Measurements from ENCODE around the gene ATF6. TPM values are rescaled to one million over a fixed set of nuclear protein-coding genes. Genes with fewer than 3 reads are reported as not detected.
A peak's percentile ranks its signal among the peaks of the same experiment; 100 is the strongest.

The ATF6 gene, protein sequence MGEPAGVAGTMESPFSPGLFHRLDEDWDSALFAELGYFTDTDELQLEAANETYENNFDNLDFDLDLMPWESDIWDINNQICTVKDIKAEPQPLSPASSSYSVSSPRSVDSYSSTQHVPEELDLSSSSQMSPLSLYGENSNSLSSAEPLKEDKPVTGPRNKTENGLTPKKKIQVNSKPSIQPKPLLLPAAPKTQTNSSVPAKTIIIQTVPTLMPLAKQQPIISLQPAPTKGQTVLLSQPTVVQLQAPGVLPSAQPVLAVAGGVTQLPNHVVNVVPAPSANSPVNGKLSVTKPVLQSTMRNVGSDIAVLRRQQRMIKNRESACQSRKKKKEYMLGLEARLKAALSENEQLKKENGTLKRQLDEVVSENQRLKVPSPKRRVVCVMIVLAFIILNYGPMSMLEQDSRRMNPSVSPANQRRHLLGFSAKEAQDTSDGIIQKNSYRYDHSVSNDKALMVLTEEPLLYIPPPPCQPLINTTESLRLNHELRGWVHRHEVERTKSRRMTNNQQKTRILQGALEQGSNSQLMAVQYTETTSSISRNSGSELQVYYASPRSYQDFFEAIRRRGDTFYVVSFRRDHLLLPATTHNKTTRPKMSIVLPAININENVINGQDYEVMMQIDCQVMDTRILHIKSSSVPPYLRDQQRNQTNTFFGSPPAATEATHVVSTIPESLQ
- total RNA-seq (2014; rRNA removed; shearing (Covaris generic)) (8.5 and 10.2 TPM in 2 replicates), total RNA-seq (2022) (12.9 and 13.9 TPM in 2 replicates), Bru-seq, nascent RNA (percentile 80 among the genes with signal in this experiment), BruChase-seq, experiment 1, labeled RNA remaining after a 6-hour chase (percentile 62 among the genes with signal in this experiment), BruChase-seq, experiment 2, labeled RNA remaining after a 2-hour chase (percentile 69 among the genes with signal in this experiment)
- long read RNA-seq, full-length matches to known transcripts: 17 of 30 reads
- long read RNA-seq, partial matches to known transcripts: 2 of 30 reads
- long read RNA-seq, other reads (novel, unspliced or antisense): 11 of 30 reads

DNA sequence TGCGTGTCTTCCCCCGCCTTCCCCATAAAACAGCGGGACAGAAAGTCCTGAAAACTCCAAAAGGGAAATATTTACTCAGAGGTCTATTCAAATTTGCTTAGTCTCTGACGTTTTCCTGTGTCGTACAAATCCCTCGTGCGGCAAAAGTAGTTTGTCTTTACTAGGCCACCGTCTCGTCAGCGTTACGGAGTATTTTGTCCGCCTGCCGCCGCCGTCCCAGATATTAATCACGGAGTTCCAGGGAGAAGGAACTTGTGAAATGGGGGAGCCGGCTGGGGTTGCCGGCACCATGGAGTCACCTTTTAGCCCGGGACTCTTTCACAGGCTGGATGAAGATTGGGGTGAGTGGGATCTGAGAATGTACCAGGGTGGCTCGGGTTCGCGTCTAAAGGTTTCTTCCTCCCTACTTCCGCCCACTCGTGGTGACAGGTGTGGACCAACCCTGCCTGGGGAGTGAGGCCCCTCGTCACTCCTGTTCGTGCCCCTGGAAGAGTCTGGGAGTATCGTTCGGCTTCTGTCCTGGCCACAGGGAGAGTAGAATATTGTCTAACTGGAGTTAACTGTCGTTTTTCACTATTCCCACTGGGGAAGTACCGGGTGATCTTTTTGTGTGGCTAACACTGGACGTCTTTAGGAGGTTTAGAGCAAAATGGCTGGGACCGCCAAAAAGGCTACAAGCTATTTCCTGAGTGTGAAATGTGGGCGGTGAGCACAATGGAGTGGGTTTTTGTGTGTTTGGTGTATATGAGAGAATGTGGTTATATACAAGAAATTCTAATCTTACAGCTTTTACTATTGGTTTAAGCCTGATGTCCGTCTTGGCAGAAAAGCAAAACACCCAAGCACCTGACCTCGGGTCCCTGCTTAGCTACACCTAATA, at the start of gene ATF6:
Gene ATF6, plus strand, starts transcription at position 219 of the 880 bp plus-strand sequence. Its CDS starts 41 bp downstream, at position 260.
- Histone ChIP-seq H3K9me3 (ENCODE audit: low read length) (no peaks in the 10 kb centered on the region), H3K36me3 (ENCODE audit: insufficient read depth, low read length) (no peaks in the 10 kb centered on the region), H3K79me2 (ENCODE audit: insufficient read depth, low read depth, low read length) (peaks cover 52% of the 10 kb centered on the region; the same call in 1 of the 2 replicates), H3K9me2 (ENCODE audit: insufficient read depth, low read length) (no peaks in the 10 kb centered on the region), H3K4me1 (ENCODE audit: insufficient read depth, low read length, poor library complexity, severe bottlenecking) (peaks cover 19% of the 10 kb centered on the region), H4K20me1 (ENCODE audit: insufficient read depth, low read length) (no peaks in the 10 kb centered on the region), H3K4me2 (ENCODE audit: low read length) (peak within 1 kb of the TSS; percentile 80), H2AFZ (ENCODE audit: low read length) (peak within 1 kb of the TSS; percentile 96), H3K27ac (ENCODE audit: low read depth, low read length, poor library complexity, severe bottlenecking) (peak within 1 kb of the TSS; percentile 39), H3K4me3 (ENCODE audit: low read depth, low read length, poor library complexity, severe bottlenecking) (peak within 1 kb of the TSS; percentile 92)
- TSS peak; percentile 81 for BruUV-seq (replicated peaks)
- CTCF ChIA-PET (ENCODE audit: unreplicated experiment): no interaction called here
- intact Hi-C loops (cut with micrococcal nuclease; ENCODE audit: unreplicated experiment): loop anchor here (1.0 kb wide), 1 partner anchor 16 kb away; no protein-coding TSS in a partner anchor
- POLR2A ChIA-PET: interaction anchor here (0.6 to 0.9 kb wide), 2 partner anchors 17 to 40 kb away, joined by 3 to 4 read pairs; partner anchors contain the start of gene DUSP12
- peak; percentile 85 for DNase-seq (ENCODE audit: low spot score)
- TF ChIP-seq, protein P1, sequence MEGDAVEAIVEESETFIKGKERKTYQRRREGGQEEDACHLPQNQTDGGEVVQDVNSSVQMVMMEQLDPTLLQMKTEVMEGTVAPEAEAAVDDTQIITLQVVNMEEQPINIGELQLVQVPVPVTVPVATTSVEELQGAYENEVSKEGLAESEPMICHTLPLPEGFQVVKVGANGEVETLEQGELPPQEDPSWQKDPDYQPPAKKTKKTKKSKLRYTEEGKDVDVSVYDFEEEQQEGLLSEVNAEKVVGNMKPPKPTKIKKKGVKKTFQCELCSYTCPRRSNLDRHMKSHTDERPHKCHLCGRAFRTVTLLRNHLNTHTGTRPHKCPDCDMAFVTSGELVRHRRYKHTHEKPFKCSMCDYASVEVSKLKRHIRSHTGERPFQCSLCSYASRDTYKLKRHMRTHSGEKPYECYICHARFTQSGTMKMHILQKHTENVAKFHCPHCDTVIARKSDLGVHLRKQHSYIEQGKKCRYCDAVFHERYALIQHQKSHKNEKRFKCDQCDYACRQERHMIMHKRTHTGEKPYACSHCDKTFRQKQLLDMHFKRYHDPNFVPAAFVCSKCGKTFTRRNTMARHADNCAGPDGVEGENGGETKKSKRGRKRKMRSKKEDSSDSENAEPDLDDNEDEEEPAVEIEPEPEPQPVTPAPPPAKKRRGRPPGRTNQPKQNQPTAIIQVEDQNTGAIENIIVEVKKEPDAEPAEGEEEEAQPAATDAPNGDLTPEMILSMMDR (conservative IDR thresholded peaks at IDR 0.05; ENCODE audit: low read length): 0 out of 2 replicates have a peak, but pooled peaks have one; percentile 4
- no peak for TF ChIP-seq EZH2phosphoT487 (IDR thresholded peaks at IDR 0.05; ENCODE audit: borderline replicate concordance, low read depth, low read length)

DNA sequence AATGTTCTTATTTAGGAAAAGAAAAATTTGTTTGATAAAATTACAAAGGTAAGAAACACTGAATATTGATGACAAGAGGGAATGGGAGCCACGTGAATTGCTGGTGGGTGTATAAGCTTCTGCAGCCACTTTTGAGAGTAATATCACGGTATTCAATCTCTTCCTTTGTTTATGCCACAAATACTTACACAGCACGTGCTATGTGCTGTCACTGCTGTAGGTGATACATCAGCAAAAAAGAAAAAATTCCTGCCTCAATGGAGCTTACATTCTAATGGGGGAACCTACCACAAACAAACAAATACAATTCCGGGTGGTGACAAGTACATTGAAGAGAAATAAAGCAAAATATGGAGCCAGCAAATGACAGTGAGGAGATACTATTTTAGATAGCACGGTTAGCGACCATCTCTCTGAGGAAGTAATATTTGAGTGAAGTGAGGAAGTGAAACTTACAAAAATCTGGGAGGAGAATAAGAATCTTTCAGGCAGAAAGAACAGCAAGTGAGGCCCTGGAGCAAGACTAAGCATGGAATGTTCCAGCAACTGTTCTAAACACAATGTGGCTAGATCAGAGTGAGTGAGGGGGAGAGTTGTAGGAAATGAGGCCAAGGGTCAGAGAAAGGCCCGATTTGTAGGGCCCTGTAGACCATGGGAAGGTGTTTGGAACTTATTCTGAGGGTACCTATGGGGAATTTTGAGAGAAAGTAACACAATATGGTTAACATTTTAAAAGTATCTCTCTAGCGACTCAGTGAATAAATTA, 47.4 kb upstream of the ATF6 start:
- Histone ChIP-seq H3K79me2 (ENCODE audit: insufficient read depth, low read depth, low read length) (no peaks in the 10 kb centered on the region), H3K4me3 (ENCODE audit: low read depth, low read length, poor library complexity, severe bottlenecking) (peak overlapping the region; percentile 52), H3K36me3 (ENCODE audit: insufficient read depth, low read length) (peaks cover 14% of the 10 kb centered on the region), H3K27ac (ENCODE audit: low read depth, low read length, poor library complexity, severe bottlenecking) (peak overlapping the region; percentile 95), H3K4me1 (ENCODE audit: insufficient read depth, low read length, poor library complexity, severe bottlenecking) (peaks cover 83% of the 10 kb centered on the region), H4K20me1 (ENCODE audit: insufficient read depth, low read length) (no peaks in the 10 kb centered on the region), H2AFZ (ENCODE audit: low read length) (peak overlapping the region; percentile 91), H3K9me3 (ENCODE audit: low read length) (no peaks in the 10 kb centered on the region), H3K9me2 (ENCODE audit: insufficient read depth, low read length) (no peaks in the 10 kb centered on the region), H3K4me2 (ENCODE audit: low read length) (peak overlapping the region; percentile 89)
- peak; percentile 82 for DNase-seq (ENCODE audit: low spot score)
- intact Hi-C loops (cut with micrococcal nuclease; ENCODE audit: unreplicated experiment): no loop called here
- BruUV-seq (replicated peaks): no TSS peak
- TF ChIP-seq EZH2phosphoT487 (IDR thresholded peaks at IDR 0.05; ENCODE audit: borderline replicate concordance, low read depth, low read length): no peak
- TF ChIP-seq, protein P1 (conservative IDR thresholded peaks at IDR 0.05; ENCODE audit: low read length): no peak
- ChIA-PET POLR2A (interaction anchor here (0.6 to 5.5 kb wide), 3 partner anchors 8 to 578 kb away, joined by 3 to 55 read pairs (median 31); partner anchors contain the start of gene FCRLA), CTCF (ENCODE audit: unreplicated experiment) (no interaction called here)
